ENCODE data around the gene OR6C74. TPM values are rescaled to one million over a fixed set of nuclear protein-coding genes. Genes with fewer than 3 reads are reported as not detected.

Gene OR6C74
- not detected in 2 replicates for total RNA-seq

GRCh38 chr12:55244309-55244708, at the start of gene OR6C74:
TSS of gene OR6C74 (plus strand) at chr12:55244609. CDS start at chr12:55247288, 2,679 bp downstream.

GRCh38 chr12:55220725-55221124, 23.7 kb upstream of the OR6C74 start, which contains the start of gene OR10A7:
TSS of gene OR10A7 (plus strand) at chr12:55221025. CDS start at chr12:55221025, 0 bp downstream.

Other genes starting within 250 kb of the OR6C74 start
- gene NEUROD4, start 224.6 kb upstream of the OR6C74 start, total RNA-seq: not detected in 2 replicates
- not detected in 2 replicates for gene OR9K2, start 118.2 kb upstream of the OR6C74 start, total RNA-seq
- gene OR10A7, start 23.6 kb upstream of the OR6C74 start, total RNA-seq: not detected in 2 replicates
- not detected in 2 replicates for gene OR6C6, start 52.0 kb downstream of the OR6C74 start, total RNA-seq
- gene OR6C1, start 69.7 kb downstream of the OR6C74 start, total RNA-seq: not detected in 2 replicates
- not detected in 2 replicates for gene OR6C3, start 86.1 kb downstream of the OR6C74 start, total RNA-seq
- not detected in 2 replicates for gene OR6C75, start 118.4 kb downstream of the OR6C74 start, total RNA-seq
- not detected in 2 replicates for gene OR6C65, start 155.9 kb downstream of the OR6C74 start, total RNA-seq
- not detected in 2 replicates for gene OR6C76, start 181.6 kb downstream of the OR6C74 start, total RNA-seq
- gene OR6C2, start 199.5 kb downstream of the OR6C74 start, total RNA-seq: not detected in 2 replicates
- gene OR6C70, start 225.5 kb downstream of the OR6C74 start, total RNA-seq: not detected in 2 replicates
- not detected in 2 replicates for gene OR6C68, start 247.8 kb downstream of the OR6C74 start, total RNA-seq

All from smooth muscle cell of the umbilical artery (primary cell).